HAP-1 (cell line): ENCODE measurements around the gene GRB2.
"Not testable (repeated sequence)": the region's sequence is repeated elsewhere in the genome, so short reads cannot be mapped to it uniquely, and the experiment has no call there.

Source experiments
- DNase-seq, 2 experiments: peaks; one replicate each; pipeline ENCODE4 v3.0.0-alpha.2; 2016 to 2020; ENCODE audit warnings: low spot score in 2 of 2
- H3K27me3 ChIP-seq: fragments of 250-450 bp; sonication (Bioruptor Pico); 2 replicates; pipeline ENCODE4 v1.5.1; 2020; ENCODE audit warnings: low read depth, mild to moderate bottlenecking, moderate library complexity
- H3K36me3 ChIP-seq: fragments of 250-450 bp; sonication (Bioruptor Pico); replicated peaks from 2 replicates; pipeline ENCODE4 v1.5.1; 2020; ENCODE audit warnings: mild to moderate bottlenecking
- H3K4me1 ChIP-seq: fragments of 250-450 bp; sonication (Bioruptor Pico); 2 replicates; pipeline ENCODE4 v1.5.1; 2020; ENCODE audit warnings: mild to moderate bottlenecking
- H3K4me3 ChIP-seq: fragments of 250-450 bp; sonication (Bioruptor Pico); 2 replicates; pipeline ENCODE4 v1.5.1; 2020; ENCODE audit warnings: mild to moderate bottlenecking, moderate library complexity
- H3K9me3 ChIP-seq: fragments of 250-450 bp; sonication (Bioruptor Pico); 2 replicates; pipeline ENCODE4 v1.5.1; 2020; ENCODE audit warnings: mild to moderate bottlenecking, moderate library complexity
- in situ Hi-C: fragments of 300-500 bp; cut with MboI; formaldehyde crosslinking; loops from 3 replicates; pipeline ENCODE4 v1.14.3; 2020; ENCODE audit warnings: low sequenced_read_pairs, inconsistent platforms, mixed read lengths

Gene GRB2

DNA sequence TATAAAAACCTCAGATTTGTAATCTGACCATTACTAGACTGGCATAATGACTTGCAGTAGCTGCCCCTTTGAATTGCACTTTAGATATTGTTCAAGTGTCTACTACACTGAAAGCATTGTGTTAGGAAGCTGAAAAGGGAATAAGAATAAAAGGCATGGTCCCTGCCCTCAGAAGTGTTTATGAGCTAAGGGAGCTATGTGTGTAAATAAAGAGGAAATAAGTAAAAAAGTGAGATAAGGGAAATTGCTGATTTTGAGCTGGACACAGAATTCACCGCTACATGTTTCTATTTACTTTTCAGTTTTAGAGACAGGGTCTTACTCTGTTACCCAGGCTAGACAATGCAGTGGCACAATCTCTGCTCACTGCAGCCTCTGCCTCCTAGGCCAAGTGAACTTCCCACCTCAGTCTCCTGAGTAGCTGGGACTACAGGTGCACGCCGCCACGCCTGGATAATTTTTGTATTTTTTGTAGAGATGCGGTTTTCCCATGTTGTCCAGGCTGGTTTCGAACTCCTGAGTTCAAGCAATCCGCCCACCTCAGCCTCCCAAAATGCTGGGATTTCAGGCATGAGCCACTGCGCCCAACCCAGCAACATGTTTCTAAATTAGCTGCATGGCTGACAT is 57.0 kb downstream of the GRB2 start:
- Histone ChIP-seq H3K4me1 (peaks cover 30% of the 10 kb centered on the region), H3K27me3 (no peaks in the 10 kb centered on the region), H3K36me3 (no peaks in the 10 kb centered on the region), H3K4me3 (no peak overlapping the region), H3K9me3 (no peaks in the 10 kb centered on the region)
- in situ Hi-C loops = no loop called here
- DNase-seq = no peak

GRCh38 chr17:75346906-75347305 is 58.6 kb downstream of the GRB2 start:
- H3K36me3 ChIP-seq = no peaks in the 10 kb centered on the region
- H3K27me3 ChIP-seq = no peaks in the 10 kb centered on the region
- in situ Hi-C loops = no loop called here
- DNase-seq = peak in 1 of 2 experiments; percentile 30
- no peak overlapping the region for H3K4me3 ChIP-seq
- no peaks in the 10 kb centered on the region for H3K9me3 ChIP-seq
- H3K4me1 ChIP-seq = peaks cover 30% of the 10 kb centered on the region

DNA sequence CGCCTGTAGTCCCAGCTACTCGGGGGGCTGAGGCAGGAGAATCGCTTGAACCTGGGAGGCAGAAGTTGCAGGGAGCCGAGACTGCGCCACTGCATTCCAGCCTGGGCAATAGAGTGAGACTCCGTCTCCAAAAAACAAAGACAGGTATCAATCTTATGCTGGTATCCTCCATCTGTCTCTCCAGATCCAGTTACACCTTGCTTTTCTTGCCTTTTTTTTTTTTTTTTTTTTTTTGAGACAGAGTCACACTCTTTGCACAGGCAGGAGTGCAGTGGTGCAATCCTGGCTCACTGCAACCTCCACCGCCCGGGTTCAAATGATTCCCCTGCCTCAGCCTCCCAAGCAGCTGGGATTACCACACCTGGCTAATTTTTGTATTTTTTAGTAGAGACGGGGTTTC is 59.1 kb downstream of the GRB2 start:
- H3K4me1 ChIP-seq = peaks cover 30% of the 10 kb centered on the region
- H3K9me3 ChIP-seq, H3K4me3 ChIP-seq, H3K27me3 ChIP-seq, H3K36me3 ChIP-seq, in situ Hi-C loops, DNase-seq: not testable (repeated sequence)

DNA sequence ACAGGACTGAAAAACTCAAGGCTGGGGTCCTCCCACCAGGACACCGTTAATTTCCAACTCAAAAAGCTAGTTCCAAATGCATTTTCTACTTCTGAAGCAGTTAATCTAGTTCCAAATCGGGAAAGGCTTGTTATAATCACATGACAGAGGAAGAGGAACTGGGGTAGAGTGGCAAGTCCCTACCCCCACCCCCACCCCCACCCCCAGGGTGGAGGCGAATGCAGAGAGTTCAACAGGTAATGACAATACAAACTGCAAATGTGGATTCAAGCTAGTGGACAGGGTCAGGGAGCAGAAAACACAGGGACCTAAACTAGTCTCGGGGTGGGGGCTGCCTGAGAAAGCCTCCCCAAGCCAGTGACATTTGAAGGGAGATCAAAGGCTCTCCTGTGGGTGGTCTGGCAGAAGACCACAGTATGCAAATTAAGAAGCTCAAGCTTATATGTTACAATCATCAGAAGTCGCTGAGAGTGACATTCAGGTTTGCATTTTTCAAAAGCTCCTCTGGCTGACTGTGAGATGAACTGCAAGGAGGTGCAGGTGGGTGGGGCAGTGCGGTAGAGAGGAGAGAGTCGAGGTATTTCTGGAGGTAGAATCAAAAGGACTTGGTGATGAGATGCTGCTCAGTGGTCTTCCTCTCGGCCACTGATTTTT is 59.8 kb downstream of the GRB2 start:
- Histone ChIP-seq H3K27me3 (no peaks in the 10 kb centered on the region), H3K9me3 (no peaks in the 10 kb centered on the region), H3K36me3 (no peaks in the 10 kb centered on the region), H3K4me3 (no peak overlapping the region), H3K4me1 (peaks cover 30% of the 10 kb centered on the region)
- peak; percentile 35 to 46 for DNase-seq
- in situ Hi-C loops = no loop called here

DNA sequence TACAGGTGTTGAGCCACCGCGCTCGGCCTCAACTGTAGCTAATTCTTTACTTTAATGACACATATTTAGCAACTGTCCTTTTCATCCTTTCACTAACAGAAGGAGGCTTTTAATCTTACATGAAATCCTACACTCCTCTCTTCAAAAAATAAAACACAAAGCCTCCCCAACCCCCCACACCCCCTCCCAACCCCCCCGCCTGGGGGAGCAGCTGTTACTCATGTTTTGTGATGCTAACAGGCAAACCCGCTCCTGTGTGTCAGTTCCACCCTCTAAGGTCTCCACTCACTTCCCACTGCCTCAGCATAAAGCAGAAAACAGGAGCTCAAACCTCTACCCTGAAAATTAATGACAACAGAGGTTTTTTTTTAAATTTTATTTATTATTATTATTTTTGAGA is 60.8 kb downstream of the GRB2 start:
- Histone ChIP-seq H3K9me3 (no peaks in the 10 kb centered on the region), H3K4me1 (peaks cover 30% of the 10 kb centered on the region), H3K36me3 (no peaks in the 10 kb centered on the region), H3K4me3 (no peak overlapping the region), H3K27me3 (no peaks in the 10 kb centered on the region)
- in situ Hi-C loops = no loop called here
- DNase-seq = peak; percentile 75 to 85

DNA sequence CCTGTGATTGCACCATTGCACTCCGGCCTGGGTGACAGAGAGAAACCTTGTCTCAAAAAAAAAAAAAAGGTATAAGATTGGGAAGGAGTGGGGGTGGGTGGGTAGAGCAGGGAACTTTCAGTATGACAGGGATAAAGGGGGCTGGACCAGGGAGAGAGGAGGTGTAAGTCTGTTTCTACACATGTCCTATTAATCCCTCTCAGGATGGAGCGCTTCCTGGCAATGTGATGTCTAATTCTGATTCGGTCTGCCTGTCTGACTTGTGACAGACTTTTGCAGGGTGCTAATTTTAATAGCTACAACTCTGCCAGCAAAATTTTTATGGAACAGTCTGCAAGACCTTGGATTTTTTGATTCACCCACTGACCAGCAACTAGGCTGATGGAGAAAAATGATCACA is 62.5 kb downstream of the GRB2 start:
- H3K4me1 ChIP-seq = peaks cover 25% of the 10 kb centered on the region
- no peak for DNase-seq
- in situ Hi-C loops = no loop called here

GRCh38 chr17:75341784-75342486 is 63.5 kb downstream of the GRB2 start:
- Histone ChIP-seq H3K36me3 (no peaks in the 10 kb centered on the region), H3K4me1 (peaks cover 22% of the 10 kb centered on the region), H3K9me3 (no peaks in the 10 kb centered on the region), H3K27me3 (no peaks in the 10 kb centered on the region), H3K4me3 (no peak overlapping the region)
- in situ Hi-C loops = no loop called here
- DNase-seq = no peak

More for the DNA sequence above, 62.5 kb downstream of the GRB2 start:
- Histone ChIP-seq H3K9me3 (no peaks in the 10 kb centered on the region), H3K27me3 (no peaks in the 10 kb centered on the region), H3K36me3 (no peaks in the 10 kb centered on the region), H3K4me3 (no peak overlapping the region)

GRCh38 chr17:75340631-75341030 is 64.8 kb downstream of the GRB2 start:
- DNase-seq = no peak
- H3K27me3 ChIP-seq = no peaks in the 10 kb centered on the region
- peaks cover 14% of the 10 kb centered on the region for H3K4me1 ChIP-seq
- H3K4me3 ChIP-seq = no peak overlapping the region
- no peaks in the 10 kb centered on the region for H3K9me3 ChIP-seq
- no peaks in the 10 kb centered on the region for H3K36me3 ChIP-seq
- in situ Hi-C loops = no loop called here

DNA sequence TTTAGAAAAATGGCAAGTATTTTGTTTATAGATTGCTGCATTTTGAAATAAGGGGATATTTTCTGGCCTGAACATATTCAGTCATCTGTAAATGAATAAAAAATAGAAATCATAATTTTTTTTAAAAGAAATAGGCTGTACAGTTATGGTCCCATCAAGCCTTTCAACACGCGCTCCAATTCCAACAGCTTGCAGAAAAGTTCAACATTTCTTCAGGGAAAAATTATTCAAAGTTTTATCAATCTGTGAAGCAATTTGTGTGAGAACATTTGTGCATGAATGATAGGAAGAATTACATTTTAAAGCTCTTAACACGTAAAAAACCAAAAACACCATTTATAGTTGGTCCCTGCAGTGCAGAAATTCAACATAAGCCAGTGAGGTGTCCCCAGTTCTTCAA is 65.5 kb downstream of the GRB2 start:
- no peak overlapping the region for H3K4me3 ChIP-seq
- DNase-seq = no peak
- H3K9me3 ChIP-seq = no peaks in the 10 kb centered on the region
- H3K4me1 ChIP-seq = peaks cover 8% of the 10 kb centered on the region
- in situ Hi-C loops = no loop called here
- H3K27me3 ChIP-seq = no peaks in the 10 kb centered on the region
- H3K36me3 ChIP-seq = no peaks in the 10 kb centered on the region

GRCh38 chr17:75338335-75338734 is 67.1 kb downstream of the GRB2 start:
- Histone ChIP-seq H3K36me3 (no peaks in the 10 kb centered on the region), H3K4me1 (no peaks in the 10 kb centered on the region), H3K4me3 (no peak overlapping the region), H3K9me3 (no peaks in the 10 kb centered on the region), H3K27me3 (no peaks in the 10 kb centered on the region)
- in situ Hi-C loops = no loop called here
- DNase-seq = no peak

DNA sequence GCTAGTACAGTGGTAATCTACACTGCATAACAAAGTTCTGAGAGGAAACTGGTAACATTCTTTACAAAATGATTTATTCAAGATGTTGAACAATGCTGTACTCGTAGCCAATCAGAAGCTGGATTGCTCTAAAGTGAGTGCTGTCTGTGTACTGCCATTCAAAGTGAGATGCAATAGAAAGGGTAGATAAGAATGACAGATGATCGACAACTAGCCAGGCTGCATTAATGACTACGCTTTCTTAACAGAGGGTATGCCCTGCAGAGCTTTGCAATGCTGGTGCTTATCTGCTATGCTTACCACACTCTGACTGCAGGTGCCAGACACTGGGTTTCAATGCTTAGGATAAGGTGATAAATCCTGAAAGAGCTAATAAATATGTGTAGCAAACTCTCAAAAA is 70.2 kb downstream of the GRB2 start:
- no peak overlapping the region for H3K4me3 ChIP-seq
- in situ Hi-C loops = no loop called here
- DNase-seq = no peak
- no peaks in the 10 kb centered on the region for H3K9me3 ChIP-seq
- no peaks in the 10 kb centered on the region for H3K27me3 ChIP-seq
- no peaks in the 10 kb centered on the region for H3K4me1 ChIP-seq
- H3K36me3 ChIP-seq = peaks cover 9% of the 10 kb centered on the region

DNA sequence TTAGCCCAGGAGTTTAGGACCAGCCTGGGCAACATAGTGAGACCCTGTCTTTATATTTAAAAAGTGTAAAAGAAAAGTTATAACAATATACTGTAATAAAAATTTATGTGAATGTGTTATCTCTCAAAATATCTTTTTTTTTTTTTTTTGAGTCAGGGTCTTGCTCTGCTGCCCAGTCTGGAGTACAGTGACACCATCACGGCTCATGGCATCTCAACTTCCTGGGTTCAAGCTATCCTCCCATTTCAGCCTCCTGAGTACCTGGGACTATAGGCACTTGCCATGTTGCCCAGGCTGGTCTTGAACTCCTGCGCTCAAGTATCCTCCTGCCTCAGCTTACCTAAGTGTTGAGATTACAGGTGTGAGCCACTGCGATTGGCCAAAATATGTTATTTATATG is 70.8 kb downstream of the GRB2 start:
- no peak for DNase-seq
- Histone ChIP-seq H3K9me3 (no peaks in the 10 kb centered on the region), H3K4me3 (no peak overlapping the region), H3K4me1 (no peaks in the 10 kb centered on the region), H3K27me3 (no peaks in the 10 kb centered on the region), H3K36me3 (peaks cover 9% of the 10 kb centered on the region)
- in situ Hi-C loops = no loop called here

DNA sequence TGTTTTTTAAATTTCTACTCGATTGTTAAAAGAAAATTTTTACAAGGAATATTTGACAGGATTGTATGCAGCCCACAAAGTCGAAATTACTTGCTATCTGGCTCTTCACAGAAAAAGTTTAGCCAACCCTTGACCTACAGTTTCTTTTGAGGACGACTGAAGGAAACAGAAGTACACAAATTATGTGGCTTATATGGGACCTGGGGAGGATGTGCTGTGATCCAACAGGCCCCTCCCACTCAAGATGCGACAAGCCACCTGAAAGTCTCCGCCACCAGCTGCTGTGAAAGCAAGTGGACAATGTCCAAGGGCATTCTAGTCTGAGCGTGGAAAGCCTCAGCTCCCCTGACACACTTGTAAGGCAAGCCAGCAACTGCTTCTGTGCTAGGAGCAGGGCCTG is 73.8 kb downstream of the GRB2 start:
- no peak for DNase-seq
- Histone ChIP-seq H3K36me3 (peaks cover 9% of the 10 kb centered on the region), H3K4me3 (no peak overlapping the region), H3K4me1 (no peaks in the 10 kb centered on the region), H3K27me3 (no peaks in the 10 kb centered on the region), H3K9me3 (no peaks in the 10 kb centered on the region)
- in situ Hi-C loops = no loop called here

DNA sequence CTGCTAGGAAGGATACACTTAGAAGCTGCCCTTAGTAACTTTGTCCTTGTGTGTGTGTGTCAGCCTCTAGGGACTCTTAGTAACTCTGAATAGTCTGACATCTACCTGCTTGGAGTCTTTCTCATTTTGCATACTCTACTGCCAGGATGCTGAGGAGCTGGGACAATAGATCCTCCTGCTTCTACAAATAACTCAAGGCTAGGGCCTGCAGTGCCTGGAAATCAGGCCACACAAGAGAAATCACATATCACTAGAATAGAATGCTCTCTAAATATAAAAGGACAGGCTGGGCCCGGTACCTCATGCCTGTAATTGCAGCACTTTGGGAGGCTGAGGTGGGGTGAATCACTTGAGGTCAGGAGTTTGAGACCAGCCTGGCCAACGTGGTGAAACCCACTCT is 77.7 kb downstream of the GRB2 start:
- Histone ChIP-seq H3K4me3 (no peak overlapping the region), H3K9me3 (no peaks in the 10 kb centered on the region), H3K4me1 (no peaks in the 10 kb centered on the region), H3K36me3 (peaks cover 14% of the 10 kb centered on the region), H3K27me3 (no peaks in the 10 kb centered on the region)
- DNase-seq = no peak
- in situ Hi-C loops = no loop called here
